HCT116 (cell line): ENCODE measurements around the gene GIT1.

Experiments used
- CEBPB ChIP-seq: IDR thresholded peaks from 2 replicates; pipeline ENCODE4 v1.6.1; 2012; ENCODE audit warnings: low read depth
- EZH2 ChIP-seq: fragments of 200-600 bp; sonication (generic); IDR thresholded peaks from 2 replicates; pipeline ENCODE4 v1.6.1; 2017; ENCODE audit warnings: antibody characterized with exemption, mixed run types
- EZH2phosphoT487 ChIP-seq: fragments of 200-600 bp; IDR thresholded peaks from 2 replicates; pipeline ENCODE4 v1.6.1; 2018; ENCODE audit warnings: antibody characterized with exemption, borderline replicate concordance
- FOSL1 ChIP-seq: IDR thresholded peaks from 2 replicates; pipeline ENCODE4 v1.6.1; 2012; ENCODE audit warnings: low read depth
- POLR2A ChIP-seq: IDR thresholded peaks from 2 replicates; pipeline ENCODE4 v1.7.0; 2011; ENCODE audit warnings: borderline replicate concordance; ENCODE audit not compliant: insufficient read depth, insufficient read length; ENCODE audit errors: extremely low read depth
- POLR2AphosphoS5 ChIP-seq: IDR thresholded peaks from 2 replicates; pipeline ENCODE4 v1.6.1; 2011; ENCODE audit warnings: mild to moderate bottlenecking, low read depth, low read length, moderate library complexity
- REST ChIP-seq: IDR thresholded peaks from 2 replicates; pipeline ENCODE4 v1.6.1; 2012; ENCODE audit warnings: low read depth
- SP1 ChIP-seq: IDR thresholded peaks from 2 replicates; pipeline ENCODE4 v1.6.1; 2012; ENCODE audit warnings: low read depth
- SRF ChIP-seq: IDR thresholded peaks from 2 replicates; pipeline ENCODE4 v1.6.1; 2012; ENCODE audit warnings: low read depth
- YY1 ChIP-seq: IDR thresholded peaks from 2 replicates; pipeline ENCODE4 v1.6.1; 2011; ENCODE audit warnings: low read length, low read depth, moderate library complexity, mild to moderate bottlenecking; ENCODE audit not compliant: insufficient replicate concordance; ENCODE audit errors: extremely low read depth
- ZFX ChIP-seq: fragments of 450-650 bp; IDR thresholded peaks from 2 replicates; pipeline ENCODE4 v1.6.1; 2017
- TF ChIP-seq, protein P1 (sequence below): IDR thresholded peaks from 2 replicates; pipeline ENCODE4 v1.6.1; 2012
- TF ChIP-seq, protein P2 (sequence below), 3 experiments: fragments of 200-600 bp in 1 of 3; sonication (generic) in 1 of 3; IDR thresholded peaks in 2 of 3; conservative IDR thresholded peaks in 1 of 3; 2 replicates each; pipeline ENCODE4 v1.5.1; 2012 to 2017; ENCODE audit warnings: low read depth in 2 of 3, low read length in 2 of 3, antibody characterized with exemption in 1 of 3, borderline replicate concordance in 1 of 3, control low read depth in 1 of 3, mild to moderate bottlenecking in 1 of 3, mixed read lengths in 1 of 3, mixed run types in 1 of 3, moderate library complexity in 1 of 3; ENCODE audit not compliant: insufficient read depth in 1 of 3

DNA sequence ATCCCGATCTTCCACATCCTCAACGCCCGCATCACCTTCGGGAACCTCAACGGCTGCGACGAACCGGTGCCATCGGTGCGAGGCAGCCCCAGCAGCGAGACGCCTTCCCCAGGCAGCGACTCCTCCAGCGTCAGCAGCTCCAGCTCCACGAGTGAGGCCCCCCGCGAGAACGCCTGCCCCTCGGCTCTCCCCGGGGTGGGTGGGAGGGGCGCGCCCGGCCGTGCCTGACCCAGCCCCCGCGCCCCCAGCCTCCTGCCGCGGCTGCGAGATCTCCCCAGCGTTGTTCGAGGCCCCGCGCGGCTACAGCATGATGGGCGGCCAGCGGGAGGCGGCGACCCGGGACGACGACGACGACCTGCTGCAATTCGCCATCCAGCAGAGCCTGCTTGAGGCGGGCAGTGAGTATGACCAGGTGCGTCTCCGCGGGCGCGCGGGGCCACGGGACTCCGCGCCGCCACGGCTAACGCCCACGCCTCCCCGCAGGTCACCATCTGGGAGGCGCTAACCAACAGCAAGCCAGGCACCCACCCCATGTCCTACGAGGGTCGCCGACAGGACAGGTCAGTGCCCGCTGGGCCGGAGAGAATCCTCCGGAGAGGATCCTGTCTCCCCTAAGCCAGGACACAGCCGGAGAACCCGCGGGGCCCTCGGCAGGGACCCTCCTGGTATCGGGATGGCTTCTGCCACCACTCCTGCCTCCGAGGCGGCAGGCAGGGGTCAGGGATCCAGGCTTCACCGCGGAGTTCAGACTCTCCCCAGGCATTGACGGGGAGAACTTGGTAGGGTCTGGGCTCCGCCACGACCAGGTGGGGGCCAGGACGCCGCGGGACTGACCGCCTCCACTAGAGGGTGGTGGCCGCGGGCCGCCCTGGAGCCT is 23.2 kb upstream of the GIT1 start:
- TF ChIP-seq EZH2 (no peak), REST (no peak), POLR2A (no peak), YY1 (no peak), EZH2phosphoT487 (no peak), POLR2AphosphoS5 (no peak), CEBPB (no peak), SP1 (no peak), SRF (no peak), FOSL1 (no peak), ZFX (no peak)
- TF ChIP-seq, protein P1, sequence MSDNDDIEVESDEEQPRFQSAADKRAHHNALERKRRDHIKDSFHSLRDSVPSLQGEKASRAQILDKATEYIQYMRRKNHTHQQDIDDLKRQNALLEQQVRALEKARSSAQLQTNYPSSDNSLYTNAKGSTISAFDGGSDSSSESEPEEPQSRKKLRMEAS = no peak
- TF ChIP-seq, protein P2, sequence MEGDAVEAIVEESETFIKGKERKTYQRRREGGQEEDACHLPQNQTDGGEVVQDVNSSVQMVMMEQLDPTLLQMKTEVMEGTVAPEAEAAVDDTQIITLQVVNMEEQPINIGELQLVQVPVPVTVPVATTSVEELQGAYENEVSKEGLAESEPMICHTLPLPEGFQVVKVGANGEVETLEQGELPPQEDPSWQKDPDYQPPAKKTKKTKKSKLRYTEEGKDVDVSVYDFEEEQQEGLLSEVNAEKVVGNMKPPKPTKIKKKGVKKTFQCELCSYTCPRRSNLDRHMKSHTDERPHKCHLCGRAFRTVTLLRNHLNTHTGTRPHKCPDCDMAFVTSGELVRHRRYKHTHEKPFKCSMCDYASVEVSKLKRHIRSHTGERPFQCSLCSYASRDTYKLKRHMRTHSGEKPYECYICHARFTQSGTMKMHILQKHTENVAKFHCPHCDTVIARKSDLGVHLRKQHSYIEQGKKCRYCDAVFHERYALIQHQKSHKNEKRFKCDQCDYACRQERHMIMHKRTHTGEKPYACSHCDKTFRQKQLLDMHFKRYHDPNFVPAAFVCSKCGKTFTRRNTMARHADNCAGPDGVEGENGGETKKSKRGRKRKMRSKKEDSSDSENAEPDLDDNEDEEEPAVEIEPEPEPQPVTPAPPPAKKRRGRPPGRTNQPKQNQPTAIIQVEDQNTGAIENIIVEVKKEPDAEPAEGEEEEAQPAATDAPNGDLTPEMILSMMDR (IDR thresholded peaks at IDR 0.05 in 2 of 3, conservative IDR thresholded peaks at IDR 0.05 in 1 of 3; ENCODE audit: borderline replicate concordance in 1 of 3, insufficient read depth in 1 of 3, low read depth in 2 of 3, low read length in 2 of 3) = no peak
